HG03378 (cell line): ENCODE results near the gene E2F7.
"Not testable (repeated sequence)": the region's sequence is repeated elsewhere in the genome, so short reads cannot be mapped to it uniquely, and the experiment has no call there.

Source experiments
- ATAC-seq: cut with Tn5 transposase; IDR thresholded peaks from one replicate; pipeline ENCODE4 v1.9.1; 2021; ENCODE audit warnings: mild to moderate bottlenecking, moderate library complexity; ENCODE audit not compliant: unreplicated experiment

Gene E2F7

GRCh38 chr12:77065361-77066204, at the start of gene E2F7:
Gene E2F7, minus strand, starts transcription at chr12:77065569. Its CDS starts 934 bp downstream, at chr12:77064635.
- peak; percentile 57 for ATAC-seq

- ATAC-seq: no peak
Measured at GRCh38 chr12:77113971-77114370, 48.6 kb upstream of the E2F7 start.

GRCh38 chr12:77108707-77109106, 43.3 kb upstream of the E2F7 start:
- ATAC-seq: no peak

GRCh38 chr12:77107121-77107520, 41.8 kb upstream of the E2F7 start:
- no peak for ATAC-seq

- no peak for ATAC-seq
Measured at GRCh38 chr12:77104792-77105191, 39.4 kb upstream of the E2F7 start.

GRCh38 chr12:77104286-77104685, 38.9 kb upstream of the E2F7 start:
- no peak for ATAC-seq

- no peak for ATAC-seq
Measured at GRCh38 chr12:77102691-77103090, 37.3 kb upstream of the E2F7 start.

GRCh38 chr12:77102123-77102522, 36.8 kb upstream of the E2F7 start:
- no peak for ATAC-seq

- no peak for ATAC-seq
Measured at GRCh38 chr12:77099799-77100198, 34.4 kb upstream of the E2F7 start.

- no peak for ATAC-seq
Measured at GRCh38 chr12:77097846-77098245, 32.5 kb upstream of the E2F7 start.

GRCh38 chr12:77092227-77092626, 26.9 kb upstream of the E2F7 start:
- ATAC-seq: not testable (repeated sequence)

GRCh38 chr12:77089686-77090220, 24.4 kb upstream of the E2F7 start:
- ATAC-seq: peak; percentile 47

GRCh38 chr12:77087427-77087826, 22.1 kb upstream of the E2F7 start:
- ATAC-seq: no peak

- no peak for ATAC-seq
Measured at GRCh38 chr12:77082021-77082420, 16.7 kb upstream of the E2F7 start.

GRCh38 chr12:77079631-77080030, 14.3 kb upstream of the E2F7 start:
- no peak for ATAC-seq

- no peak for ATAC-seq
Measured at GRCh38 chr12:77078231-77078630, 12.9 kb upstream of the E2F7 start.

GRCh38 chr12:77076886-77077285, 11.5 kb upstream of the E2F7 start:
- ATAC-seq: no peak

GRCh38 chr12:77073894-77074293, 8.5 kb upstream of the E2F7 start:
- not testable (repeated sequence) for ATAC-seq

- ATAC-seq: no peak
Measured at GRCh38 chr12:77072833-77073495, 7.6 kb upstream of the E2F7 start.

GRCh38 chr12:77070800-77071449, 5.6 kb upstream of the E2F7 start:
- peak; percentile 27 for ATAC-seq

GRCh38 chr12:77070382-77070781, 5.0 kb upstream of the E2F7 start:
- peak; percentile 85 for ATAC-seq
